Type B pancreatic cell (in vitro differentiated cells): ENCODE results near the gene CORO1C. TPM values are rescaled to one million over a fixed set of nuclear protein-coding genes. Genes with fewer than 3 reads are reported as not detected.

ENCODE experiments used
- DNase-seq: peaks from one replicate; pipeline ENCODE4 v3.0.0; 2021; ENCODE audit warnings: mixed read lengths; ENCODE audit not compliant: unreplicated experiment; ENCODE audit errors: extremely low spot score
- H3K27ac Mint-ChIP-seq: 2 replicates; pipeline ENCODE4 v1.8.0; 2021; ENCODE audit warnings: mild to moderate bottlenecking, mixed read lengths
- H3K27me3 Mint-ChIP-seq: 2 replicates; pipeline ENCODE4 v1.8.0; 2021; ENCODE audit warnings: mixed read lengths
- H3K36me3 Mint-ChIP-seq: 2 replicates; pipeline ENCODE4 v1.8.0; 2021; ENCODE audit warnings: mixed read lengths
- H3K4me1 Mint-ChIP-seq: one replicate; pipeline ENCODE4 v1.8.0; 2021; ENCODE audit warnings: mixed read lengths; ENCODE audit not compliant: unreplicated experiment
- H3K4me3 Mint-ChIP-seq: 2 replicates; pipeline ENCODE4 v1.8.0; 2021; ENCODE audit warnings: mild to moderate bottlenecking, mixed read lengths
- H3K9me3 Mint-ChIP-seq: 2 replicates; pipeline ENCODE4 v1.8.0; 2021; ENCODE audit warnings: mixed read lengths
- CTCF ChIP-seq: fragments of 200-600 bp; sonication (generic); conservative IDR thresholded peaks from 2 replicates; pipeline ENCODE4 v1.5.0; 2021; ENCODE audit warnings: antibody characterized with exemption, mild to moderate bottlenecking
- total RNA-seq: library from RNA; stranded (reverse); gene quantifications from 2 replicates; pipeline ENCODE4 v1.2.1, GENCODE V29; 2021; ENCODE audit warnings: low replicate concordance

The CORO1C gene
- total RNA-seq, 1 donor from 2014 or later = 103 TPM

- Mint-ChIP-seq H3K36me3 (peaks cover 26% of the 10 kb centered on the region), H3K27me3 (no peaks in the 10 kb centered on the region), H3K9me3 (no peaks in the 10 kb centered on the region), H3K27ac (peak overlapping the region; percentile 95), H3K4me3 (peak overlapping the region; percentile 71), H3K4me1 (peaks cover 69% of the 10 kb centered on the region)
- TF ChIP-seq CTCF = no peak
- no peak for DNase-seq
These were observed 29.4 kb downstream of the CORO1C start for GRCh38 chr12:108701779-108702441.

- TF ChIP-seq CTCF = no peak
- peaks cover 75% of the 10 kb centered on the region for H3K4me1 Mint-ChIP-seq
- peak overlapping the region; percentile 95 for H3K27ac Mint-ChIP-seq
- peaks cover 26% of the 10 kb centered on the region for H3K36me3 Mint-ChIP-seq
- H3K4me3 Mint-ChIP-seq = peak overlapping the region; percentile 71
- H3K9me3 Mint-ChIP-seq = no peaks in the 10 kb centered on the region
- no peak for DNase-seq
- H3K27me3 Mint-ChIP-seq = no peaks in the 10 kb centered on the region
These were observed 30.3 kb downstream of the CORO1C start for GRCh38 chr12:108700833-108701541.

- TF ChIP-seq CTCF = no peak
- H3K27me3 Mint-ChIP-seq = no peaks in the 10 kb centered on the region
- H3K36me3 Mint-ChIP-seq = peaks cover 27% of the 10 kb centered on the region
- no peak for DNase-seq
- H3K27ac Mint-ChIP-seq = peak overlapping the region; percentile 95
- H3K9me3 Mint-ChIP-seq = no peaks in the 10 kb centered on the region
- peak overlapping the region; percentile 3 for H3K4me3 Mint-ChIP-seq
- peaks cover 73% of the 10 kb centered on the region for H3K4me1 Mint-ChIP-seq
These were observed 31.3 kb downstream of the CORO1C start for GRCh38 chr12:108699955-108700563.

GRCh38 chr12:108697905-108698304, 33.4 kb downstream of the CORO1C start:
- TF ChIP-seq CTCF = no peak
- Mint-ChIP-seq H3K4me3 (no peak overlapping the region), H3K4me1 (peaks cover 64% of the 10 kb centered on the region), H3K36me3 (peaks cover 31% of the 10 kb centered on the region), H3K27me3 (no peaks in the 10 kb centered on the region), H3K27ac (peak overlapping the region; percentile 49), H3K9me3 (no peaks in the 10 kb centered on the region)
- DNase-seq = no peak

GRCh38 chr12:108696996-108697290, 34.4 kb downstream of the CORO1C start:
- H3K27ac Mint-ChIP-seq = peak overlapping the region; percentile 83
- no peaks in the 10 kb centered on the region for H3K27me3 Mint-ChIP-seq
- H3K36me3 Mint-ChIP-seq = peaks cover 31% of the 10 kb centered on the region
- peaks cover 61% of the 10 kb centered on the region for H3K4me1 Mint-ChIP-seq
- no peak for DNase-seq
- peak overlapping the region; percentile 6 for H3K4me3 Mint-ChIP-seq
- TF ChIP-seq CTCF = no peak
- H3K9me3 Mint-ChIP-seq = no peaks in the 10 kb centered on the region
